DMS53 treated with DMSO at 0.1 percent for 48 hours (cell line): Measurements from ENCODE around the gene EDN3.

Experiments used
- DNase-seq: peaks from one replicate; lab custom pipeline; 2025; ENCODE audit not compliant: unreplicated experiment; lab: John Stamatoyannopoulos, UW

Gene EDN3

DNA sequence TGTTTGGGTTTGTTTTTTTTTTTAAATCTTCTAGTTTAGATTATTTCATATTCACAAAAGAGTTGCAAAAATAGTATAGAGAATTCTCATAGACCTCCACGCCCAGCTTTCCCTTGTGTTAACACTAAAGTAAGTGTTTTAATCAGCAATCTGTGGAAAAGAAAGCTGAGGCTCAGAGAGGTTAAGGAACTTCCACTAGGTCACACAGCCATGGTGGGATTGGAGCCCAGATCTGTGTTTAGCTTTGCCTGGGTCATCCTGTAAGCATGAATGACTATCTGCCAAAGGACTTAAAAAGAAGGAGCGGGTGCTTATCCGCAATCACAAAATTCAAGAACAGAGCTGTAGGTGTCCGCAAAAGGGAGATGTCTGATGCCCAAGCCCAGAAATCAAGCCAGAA is 60.5 kb downstream of the EDN3 start:
- DNase-seq: no peak

DNA sequence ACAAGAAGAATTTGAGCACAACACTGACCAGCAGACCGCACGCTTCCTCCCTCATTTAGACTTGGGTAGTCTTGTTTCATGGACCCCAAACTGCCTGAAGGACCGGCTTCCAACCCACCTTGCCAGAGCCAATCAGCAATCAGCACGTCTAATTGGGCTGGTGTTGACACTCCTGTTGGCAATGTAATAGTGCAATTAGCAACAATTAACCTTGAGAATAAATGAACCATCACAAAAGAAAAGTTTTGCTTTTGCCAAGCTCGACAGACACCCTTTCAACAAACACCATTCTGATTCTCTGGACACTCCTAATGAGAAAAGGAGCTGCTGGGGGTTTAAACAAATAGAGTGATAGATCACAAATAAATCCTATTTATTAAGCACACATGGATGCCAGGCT is 61.0 kb downstream of the EDN3 start:
- no peak for DNase-seq

DNA sequence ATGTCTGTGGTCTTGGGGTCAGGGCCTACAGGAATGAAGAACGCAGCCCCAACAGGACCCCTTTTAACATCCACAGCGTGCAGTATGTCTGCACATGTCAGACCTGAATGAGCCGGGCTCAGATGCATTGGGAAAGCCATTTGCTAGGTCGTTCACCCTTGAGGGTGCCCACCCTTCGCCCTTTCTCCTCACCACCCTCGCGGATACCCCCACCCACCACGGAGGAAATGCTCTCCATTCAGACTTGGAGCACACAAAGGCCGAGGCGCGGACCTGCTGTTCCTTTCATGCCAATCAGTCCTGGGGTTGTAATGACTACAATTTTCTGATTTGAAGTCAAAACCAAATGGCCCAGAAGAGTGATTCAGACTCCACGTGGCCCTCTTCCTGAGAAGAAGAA is 62.7 kb downstream of the EDN3 start:
- no peak for DNase-seq

DNA sequence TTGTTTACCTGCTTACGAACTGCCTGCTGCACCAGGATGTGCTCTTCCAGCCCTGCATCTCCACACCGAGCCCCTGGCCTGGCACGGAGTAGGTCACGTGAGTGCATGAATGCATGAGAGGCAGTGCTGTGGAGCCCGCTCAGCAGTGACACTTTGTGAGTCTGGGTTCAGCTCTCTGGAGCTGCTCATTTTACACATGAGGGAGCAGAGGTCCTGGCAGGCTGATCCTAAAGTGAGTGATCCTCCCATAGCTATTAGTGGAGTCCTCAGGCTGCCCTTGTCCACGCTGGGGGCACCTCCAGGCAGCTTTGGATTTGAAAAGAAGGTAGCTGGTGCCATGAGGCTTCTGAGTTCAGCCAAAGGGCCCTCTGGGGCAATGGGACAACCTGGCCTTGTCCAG is 64.2 kb downstream of the EDN3 start:
- DNase-seq: no peak

DNA sequence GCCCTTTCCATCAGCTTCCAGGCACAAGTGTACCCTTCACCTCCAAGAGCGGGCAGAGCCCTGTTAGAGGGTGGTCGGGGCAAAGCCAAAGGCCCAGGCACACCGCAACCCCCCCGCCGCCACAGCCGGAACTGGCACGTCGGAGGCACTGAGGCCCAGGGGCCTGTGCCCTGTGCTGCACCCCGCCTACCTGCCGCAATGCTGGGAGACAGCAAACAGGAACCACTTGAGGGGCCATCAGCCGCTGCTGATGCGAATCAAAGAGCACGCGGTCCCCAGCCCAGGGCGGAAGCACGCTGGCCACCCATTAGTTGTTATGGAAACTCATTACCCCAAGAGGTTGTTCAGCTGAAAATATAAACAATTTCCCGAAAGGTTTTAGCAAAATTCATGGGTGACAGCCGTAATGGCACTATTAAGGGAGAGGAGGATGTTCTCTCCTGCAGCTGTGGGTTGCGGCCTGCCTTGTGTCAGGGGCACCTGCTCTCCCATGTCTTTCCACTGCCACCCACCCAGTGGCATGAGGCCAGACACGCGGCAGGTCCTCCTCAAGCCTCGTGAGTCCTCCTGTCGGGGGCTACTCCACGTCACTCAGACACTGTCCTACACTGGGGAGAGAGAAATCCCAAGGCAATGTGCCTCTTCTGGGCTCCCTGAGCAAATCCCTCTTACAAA is 65.3 kb downstream of the EDN3 start:
- DNase-seq: no peak

DNA sequence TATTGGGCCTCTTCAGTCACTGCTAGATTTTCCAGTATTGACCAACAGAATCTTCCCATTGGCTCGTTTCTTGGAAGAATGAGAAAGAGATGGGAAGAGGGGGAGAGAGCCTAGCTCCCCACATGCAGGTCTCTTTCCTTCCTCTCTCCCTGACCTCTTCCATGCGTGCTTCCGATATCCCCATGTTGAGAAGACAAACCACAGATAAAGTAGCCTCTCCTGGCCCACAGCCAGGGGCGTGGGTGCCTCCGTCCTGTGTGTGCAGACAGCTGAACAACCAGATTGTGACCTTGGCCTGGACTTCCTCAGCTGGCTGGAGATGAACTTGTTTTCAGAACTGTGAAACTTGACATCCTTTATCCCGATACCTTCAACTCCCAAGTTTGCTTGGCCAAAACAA is 71.0 kb downstream of the EDN3 start:
- no peak for DNase-seq

DNA sequence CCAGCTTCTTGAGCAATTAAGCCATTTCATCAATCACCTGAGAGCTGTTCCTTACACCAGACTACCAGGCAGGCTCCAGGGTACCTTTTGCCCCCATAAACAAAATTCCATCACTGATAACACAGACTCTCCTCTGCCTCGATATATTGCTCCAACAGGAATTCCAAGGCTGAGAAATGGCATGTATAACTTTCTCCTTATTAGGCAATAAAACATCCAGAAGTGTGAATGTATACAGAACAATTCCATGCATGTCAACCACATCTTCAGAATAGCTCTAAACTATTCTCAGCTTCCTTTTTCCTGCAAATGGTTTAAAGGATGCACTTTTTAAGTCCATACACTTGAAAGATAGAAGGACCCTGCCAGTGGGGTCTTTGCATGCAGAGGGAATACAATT is 73.8 kb downstream of the EDN3 start:
- DNase-seq: no peak

DNA sequence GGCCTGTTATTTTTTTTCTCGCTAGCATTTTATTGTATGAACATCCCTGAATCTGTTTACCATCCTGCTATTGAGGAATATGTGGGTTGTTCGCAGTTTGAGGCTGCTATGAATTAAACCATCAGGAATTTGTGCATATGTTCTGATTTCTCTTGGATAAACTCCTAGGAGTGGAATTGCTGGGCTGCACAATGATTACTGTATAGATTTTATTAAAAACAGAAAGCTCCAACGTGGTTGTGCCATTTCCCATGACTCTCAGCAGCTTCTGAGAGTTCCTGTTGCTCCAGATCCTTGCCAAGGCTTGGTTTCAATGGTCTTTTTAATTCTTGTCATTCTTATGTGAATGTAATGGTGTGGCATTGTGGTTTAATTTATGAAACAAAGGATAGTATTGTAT is 75.1 kb downstream of the EDN3 start:
- no peak for DNase-seq
